Mammary epithelial cell (primary cell): ENCODE measurements around the gene PIK3R3.

Source experiments
- EZH2 ChIP-seq: IDR thresholded peaks from 2 replicates; pipeline ENCODE4 v1.6.1; 2012; ENCODE audit warnings: low read length, inconsistent platforms, borderline replicate concordance
- TF ChIP-seq, protein P1 (sequence below), 2 donors: IDR thresholded peaks in 1 of 2; conservative IDR thresholded peaks in 1 of 2; 2 replicates each; pipeline ENCODE4 v1.5.1; 2011 to 2012; ENCODE audit warnings: inconsistent platforms in 2 of 2, low read length in 2 of 2, mild to moderate bottlenecking in 2 of 2, control low read depth in 1 of 2, low read depth in 1 of 2; ENCODE audit not compliant: insufficient read depth in 1 of 2; ENCODE audit errors: extremely low read depth in 1 of 2

- TF ChIP-seq, protein P1, sequence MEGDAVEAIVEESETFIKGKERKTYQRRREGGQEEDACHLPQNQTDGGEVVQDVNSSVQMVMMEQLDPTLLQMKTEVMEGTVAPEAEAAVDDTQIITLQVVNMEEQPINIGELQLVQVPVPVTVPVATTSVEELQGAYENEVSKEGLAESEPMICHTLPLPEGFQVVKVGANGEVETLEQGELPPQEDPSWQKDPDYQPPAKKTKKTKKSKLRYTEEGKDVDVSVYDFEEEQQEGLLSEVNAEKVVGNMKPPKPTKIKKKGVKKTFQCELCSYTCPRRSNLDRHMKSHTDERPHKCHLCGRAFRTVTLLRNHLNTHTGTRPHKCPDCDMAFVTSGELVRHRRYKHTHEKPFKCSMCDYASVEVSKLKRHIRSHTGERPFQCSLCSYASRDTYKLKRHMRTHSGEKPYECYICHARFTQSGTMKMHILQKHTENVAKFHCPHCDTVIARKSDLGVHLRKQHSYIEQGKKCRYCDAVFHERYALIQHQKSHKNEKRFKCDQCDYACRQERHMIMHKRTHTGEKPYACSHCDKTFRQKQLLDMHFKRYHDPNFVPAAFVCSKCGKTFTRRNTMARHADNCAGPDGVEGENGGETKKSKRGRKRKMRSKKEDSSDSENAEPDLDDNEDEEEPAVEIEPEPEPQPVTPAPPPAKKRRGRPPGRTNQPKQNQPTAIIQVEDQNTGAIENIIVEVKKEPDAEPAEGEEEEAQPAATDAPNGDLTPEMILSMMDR (conservative IDR thresholded peaks at IDR 0.05 in 1 of 2, IDR thresholded peaks at IDR 0.05 in 1 of 2; ENCODE audit: extremely low read depth in 1 of 2, insufficient read depth in 1 of 2, low read depth in 1 of 2, low read length in 2 of 2) = no peak
- no peak for TF ChIP-seq EZH2
Observed at GRCh38 chr1:46133781-46134350, 1.4 kb upstream of the PIK3R3 start.
